GM18951 (cell line): Measurements from ENCODE around the gene ERN1.

Experiments used
- POLR2A ChIP-seq: IDR thresholded peaks from 4 replicates; pipeline ENCODE4 v1.6.1; 2011; ENCODE audit warnings: mild to moderate bottlenecking; ENCODE audit not compliant: insufficient read length, insufficient read depth; ENCODE audit errors: extremely low read depth
- in situ Hi-C: fragments of 300-500 bp; cut with MboI; formaldehyde crosslinking; loops from one replicate; pipeline ENCODE4 v1.12.0; 2022; ENCODE audit warnings: low sequenced_read_pairs, mixed read lengths, inconsistent platforms; ENCODE audit not compliant: unreplicated experiment

ERN1 gene

GRCh38 chr17:64154313-64154695, 24.4 kb upstream of the ERN1 start:
- in situ Hi-C loops, result no loop called here

GRCh38 chr17:64153565-64154312, 23.8 kb upstream of the ERN1 start:
- in situ Hi-C loops, result no loop called here
- no peak for TF ChIP-seq POLR2A

More at GRCh38 chr17:64154313-64154695, 24.4 kb upstream of the ERN1 start:
- TF ChIP-seq POLR2A, result no peak

GRCh38 chr17:64152428-64153125, 22.6 kb upstream of the ERN1 start:
- in situ Hi-C loops, result no loop called here
- TF ChIP-seq POLR2A, result no peak

GRCh38 chr17:64151016-64151368, 21.0 kb upstream of the ERN1 start:
- in situ Hi-C loops, result no loop called here

GRCh38 chr17:64150237-64151015, 20.5 kb upstream of the ERN1 start:
- TF ChIP-seq POLR2A, result no peak
- in situ Hi-C loops, result no loop called here

More at GRCh38 chr17:64151016-64151368, 21.0 kb upstream of the ERN1 start:
- TF ChIP-seq POLR2A, result no peak

- TF ChIP-seq POLR2A, result no peak
- in situ Hi-C loops, result loop anchor here (10.0 kb wide), 1 partner anchor 136 kb away; no protein-coding TSS in a partner anchor
Measured at GRCh38 chr17:64149196-64149595, 19.3 kb upstream of the ERN1 start.

- in situ Hi-C loops, result loop anchor here (10.0 kb wide), 1 partner anchor 136 kb away; no protein-coding TSS in a partner anchor
- TF ChIP-seq POLR2A, result peak; percentile 13
Measured at GRCh38 chr17:64148699-64149098, 18.8 kb upstream of the ERN1 start.

GRCh38 chr17:64148017-64148631, 18.2 kb upstream of the ERN1 start:
- in situ Hi-C loops, result loop anchor here (10.0 kb wide), 1 partner anchor 137 kb away; no protein-coding TSS in a partner anchor
- TF ChIP-seq POLR2A, result no peak

GRCh38 chr17:64147110-64148016, 17.4 kb upstream of the ERN1 start:
- in situ Hi-C loops, result loop anchor here (10.0 kb wide), 1 partner anchor 137 kb away; no protein-coding TSS in a partner anchor

GRCh38 chr17:64146418-64147109, 16.6 kb upstream of the ERN1 start:
- TF ChIP-seq POLR2A, result no peak
- in situ Hi-C loops, result loop anchor here (10.0 kb wide), 1 partner anchor 138 kb away; no protein-coding TSS in a partner anchor

More at GRCh38 chr17:64147110-64148016, 17.4 kb upstream of the ERN1 start:
- TF ChIP-seq POLR2A, result peak; percentile 58

GRCh38 chr17:64145751-64146417, 15.9 kb upstream of the ERN1 start:
- in situ Hi-C loops, result loop anchor here (10.0 kb wide), 1 partner anchor 139 kb away; no protein-coding TSS in a partner anchor
- peak; percentile 100 for TF ChIP-seq POLR2A
